Measurements from ENCODE around the gene LSM11. TPM values are rescaled to one million over a fixed set of nuclear protein-coding genes. Genes with fewer than 3 reads are reported as not detected.

The LSM11 gene
- total RNA-seq, 1 donor from 2014 or later = 1.3 TPM

- no peak for DNase-seq (ENCODE audit: low spot score in 2 of 2)
- Histone ChIP-seq H3K4me1 (no peaks in the 10 kb centered on the region), H3K9me3 (no peaks in the 10 kb centered on the region), H3K27ac (no peak overlapping the region), H3K36me3 (peaks cover 4 to 11% of the 10 kb centered on the region in 2 donors), H3K27me3 (no peaks in the 10 kb centered on the region), H3K4me3 (no peak overlapping the region)
- no peak for TF ChIP-seq CTCF (IDR thresholded peaks at IDR 0.05)
- intact Hi-C loops (cut with DNase I) = no loop called here
These were observed 42.3 kb downstream of the LSM11 start for GRCh38 chr5:157785801-157786200.

GRCh38 chr5:157793301-157793700, 49.8 kb downstream of the LSM11 start:
- H3K27ac ChIP-seq = no peak overlapping the region
- no peak overlapping the region for H3K4me3 ChIP-seq
- no peaks in the 10 kb centered on the region for H3K4me1 ChIP-seq
- intact Hi-C loops (cut with DNase I) = no loop called here
- DNase-seq (ENCODE audit: low spot score in 2 of 2) = no peak
- no peaks in the 10 kb centered on the region for H3K9me3 ChIP-seq
- H3K36me3 ChIP-seq = peaks cover 18 to 22% of the 10 kb centered on the region in 2 donors
- no peak for TF ChIP-seq CTCF (IDR thresholded peaks at IDR 0.05)
- no peaks in the 10 kb centered on the region for H3K27me3 ChIP-seq

- no peak for DNase-seq (ENCODE audit: low spot score in 2 of 2)
- Histone ChIP-seq H3K4me3 (no peak overlapping the region), H3K27me3 (no peaks in the 10 kb centered on the region), H3K4me1 (no peaks in the 10 kb centered on the region), H3K36me3 (peaks cover 8 to 17% of the 10 kb centered on the region in 2 donors), H3K9me3 (no peaks in the 10 kb centered on the region), H3K27ac (no peak overlapping the region)
- no peak for TF ChIP-seq CTCF (IDR thresholded peaks at IDR 0.05)
- intact Hi-C loops (cut with DNase I) = no loop called here
These were observed 56.1 kb downstream of the LSM11 start for GRCh38 chr5:157799578-157799977.

GRCh38 chr5:157800137-157800536, 56.6 kb downstream of the LSM11 start:
- Histone ChIP-seq H3K4me3 (no peak overlapping the region), H3K27me3 (no peaks in the 10 kb centered on the region), H3K9me3 (no peaks in the 10 kb centered on the region), H3K36me3 (peaks cover 11 to 22% of the 10 kb centered on the region in 2 donors), H3K27ac (no peak overlapping the region), H3K4me1 (no peaks in the 10 kb centered on the region)
- intact Hi-C loops (cut with DNase I) = no loop called here
- no peak for DNase-seq (ENCODE audit: low spot score in 2 of 2)
- TF ChIP-seq CTCF (IDR thresholded peaks at IDR 0.05) = no peak

GRCh38 chr5:157802736-157803135, 59.2 kb downstream of the LSM11 start:
- intact Hi-C loops (cut with DNase I) = no loop called here
- H3K4me3 ChIP-seq = no peak overlapping the region
- no peaks in the 10 kb centered on the region for H3K9me3 ChIP-seq
- no peak for TF ChIP-seq CTCF (IDR thresholded peaks at IDR 0.05)
- H3K27ac ChIP-seq = no peak overlapping the region
- no peaks in the 10 kb centered on the region for H3K27me3 ChIP-seq
- no peak for DNase-seq (ENCODE audit: low spot score in 2 of 2)
- H3K36me3 ChIP-seq = peaks cover 19 to 34% of the 10 kb centered on the region in 2 donors
- H3K4me1 ChIP-seq = peaks cover 0 to 1% of the 10 kb centered on the region in 2 donors

- no peak overlapping the region for H3K4me3 ChIP-seq
- intact Hi-C loops (cut with DNase I) = no loop called here
- no peak for TF ChIP-seq CTCF (IDR thresholded peaks at IDR 0.05)
- no peaks in the 10 kb centered on the region for H3K9me3 ChIP-seq
- H3K36me3 ChIP-seq = peaks cover 19 to 52% of the 10 kb centered on the region in 2 donors
- H3K27me3 ChIP-seq = no peaks in the 10 kb centered on the region
- no peak for DNase-seq (ENCODE audit: low spot score in 2 of 2)
- H3K4me1 ChIP-seq = peaks cover 0 to 2% of the 10 kb centered on the region in 2 donors
- H3K27ac ChIP-seq = no peak overlapping the region
These were observed 64.5 kb downstream of the LSM11 start for GRCh38 chr5:157808043-157808442.
